HepG2 (cell line): ENCODE data around the gene NOTO. TPM values are rescaled to one million over a fixed set of nuclear protein-coding genes. Genes with fewer than 3 reads are reported as not detected.

Experiments used
- HOXA3 ChIP-seq: sonication (generic); formaldehyde crosslinking; IDR thresholded peaks from 2 replicates; pipeline ENCODE4 v1.5.0; 2020; ENCODE audit warnings: missing genetic modification reagents
- MAFG ChIP-seq: sonication (generic); formaldehyde crosslinking; IDR thresholded peaks from 2 replicates; pipeline ENCODE4 v1.5.1; 2020; ENCODE audit warnings: mild to moderate bottlenecking, missing genetic modification reagents
- PAXIP1 ChIP-seq: sonication (generic); formaldehyde crosslinking; conservative IDR thresholded peaks from 2 replicates; pipeline ENCODE4 v1.4.0; 2020; ENCODE audit warnings: mild to moderate bottlenecking, missing genetic modification reagents, moderate library complexity
- RFXANK ChIP-seq: IDR thresholded peaks from 2 replicates; pipeline ENCODE4 v1.6.1; 2016
- U2AF2 ChIP-seq: fragments of 200-400 bp; formaldehyde crosslinking; IDR thresholded peaks from 2 replicates; pipeline ENCODE4 v1.6.1; 2017; ENCODE audit warnings: low read depth, mild to moderate bottlenecking, low read length
- ZFP36L1 ChIP-seq: sonication (generic); formaldehyde crosslinking; IDR thresholded peaks from 2 replicates; pipeline ENCODE4 v1.8.0; 2022; ENCODE audit warnings: mild to moderate bottlenecking, missing genetic modification reagents, moderate library complexity
- ZNF234 ChIP-seq: sonication (generic); formaldehyde crosslinking; conservative IDR thresholded peaks from 2 replicates; pipeline ENCODE4 v1.5.1; 2020; ENCODE audit warnings: mild to moderate bottlenecking, missing genetic modification reagents
- ZNF569 ChIP-seq: sonication (generic); formaldehyde crosslinking; IDR thresholded peaks from 2 replicates; pipeline ENCODE4 v1.5.0; 2020; ENCODE audit warnings: mild to moderate bottlenecking, missing genetic modification reagents, moderate library complexity, borderline replicate concordance
- ZNF616 ChIP-seq: sonication (generic); formaldehyde crosslinking; IDR thresholded peaks from 2 replicates; pipeline ENCODE4 v1.5.0; 2020; ENCODE audit warnings: low read depth, mild to moderate bottlenecking, missing genetic modification reagents
- ZNF766 ChIP-seq: sonication (generic); formaldehyde crosslinking; IDR thresholded peaks from 2 replicates; pipeline ENCODE4 v1.5.0; 2020; ENCODE audit warnings: missing genetic modification reagents, borderline replicate concordance
- ZNF772 ChIP-seq: sonication (generic); formaldehyde crosslinking; IDR thresholded peaks from 2 replicates; pipeline ENCODE4 v1.5.0; 2020; ENCODE audit warnings: mild to moderate bottlenecking, missing genetic modification reagents
- ZNF800 ChIP-seq: sonication (generic); formaldehyde crosslinking; IDR thresholded peaks from 2 replicates; pipeline ENCODE4 v1.4.0; 2020; ENCODE audit warnings: missing genetic modification reagents
- polyA plus RNA-seq, 8 experiments: library from polyadenylated mRNA; depleted of rRNA in 3 of 8; stranded (reverse) in 7 of 8; unstranded in 1 of 8; fragments of >200 nt; fragmentation: Illumina TruSeq in 4 of 8; extraction: Trizol in 4 of 8; gene quantifications; 2 replicates each; pipeline versions ENCODE4 v1.2.1 to v1.2.3, GENCODE V29; 2011 to 2016; ENCODE audit warnings: low read depth in 4 of 8, missing spikeins in 1 of 8, mixed read lengths in 1 of 8; ENCODE audit not compliant: insufficient read depth in 1 of 8
- total RNA-seq, 5 experiments: library from RNA; depleted of rRNA; stranded (reverse); fragments of >200 nt; fragmentation: Illumina TruSeq; extraction: Trizol; gene quantifications; 2 replicates each; pipeline ENCODE4 v1.2.3, GENCODE V29; 2016; ENCODE audit warnings: low read depth in 1 of 5
- TF ChIP-seq, protein P1 (sequence below): sonication (generic); formaldehyde crosslinking; conservative IDR thresholded peaks from 2 replicates; pipeline ENCODE4 v1.4.0; 2020; ENCODE audit warnings: missing genetic modification reagents
- TF ChIP-seq, protein P2 (sequence below): IDR thresholded peaks from 2 replicates; pipeline ENCODE4 v1.6.1; 2012; ENCODE audit warnings: low read depth, low read length, improper control_type of control experiment
- TF ChIP-seq, protein P3 (sequence below): sonication (generic); formaldehyde crosslinking; conservative IDR thresholded peaks from 2 replicates; pipeline ENCODE4 v1.8.0; 2022; ENCODE audit warnings: missing genetic modification reagents

NOTO gene
- total and polyA plus RNA-seq, 2 of the 13 experiments (the other 11 are each of a cell fraction or from before 2014, with no cell fraction given) = not detected

DNA sequence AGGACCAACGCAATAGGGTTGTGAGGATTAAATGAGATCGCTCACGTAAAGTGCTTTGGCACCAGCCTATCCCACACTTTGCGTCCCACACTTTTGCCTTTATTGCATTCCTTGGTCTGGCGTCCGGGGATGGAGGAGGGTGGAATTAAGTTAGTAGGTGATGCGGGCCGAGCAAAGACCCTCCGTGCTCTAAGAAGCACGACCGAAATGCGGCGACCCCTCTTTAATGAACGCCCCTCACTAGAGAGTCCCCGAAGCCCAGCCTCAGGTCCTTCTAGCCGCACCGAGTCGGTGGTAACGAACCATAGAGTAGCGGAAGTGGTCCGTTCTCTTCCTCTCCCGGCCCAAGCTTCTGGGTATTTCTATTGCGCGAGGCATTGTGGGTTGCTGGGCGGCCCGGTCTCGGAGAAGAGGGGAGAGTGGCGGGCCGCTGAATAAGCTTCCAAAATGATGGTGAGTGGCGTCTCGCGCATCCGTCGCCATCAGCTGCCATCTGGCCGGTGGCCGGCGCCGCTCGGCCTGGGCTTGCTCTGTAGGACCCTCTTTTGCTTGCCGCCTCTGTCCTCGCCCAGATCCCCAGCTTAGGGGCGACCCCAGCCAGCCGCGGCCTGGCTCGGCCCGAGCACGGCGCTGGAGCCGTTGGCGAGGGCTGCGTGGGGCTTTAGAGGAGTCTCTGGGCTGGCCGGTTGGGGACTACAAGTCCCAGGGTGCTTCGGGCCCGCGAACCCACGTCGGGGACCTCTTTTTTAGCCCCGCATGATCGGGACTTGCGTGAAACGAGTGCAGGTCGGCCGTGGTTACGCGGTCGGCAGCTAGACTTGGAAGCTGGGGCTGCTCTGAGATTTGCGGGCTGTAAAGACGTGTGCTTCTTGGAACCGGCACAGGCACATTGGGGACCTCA lies 31.8 kb downstream of the NOTO start, which contains the start of gene CCT7 (continued):
- TF ChIP-seq ZNF616 (no peak), ZNF234 (CRISPR knock-in tag) (no peak), ZNF569 (no peak), ZNF766 (CRISPR knock-in tag) (peak; percentile 97), MAFG (CRISPR knock-in tag) (no peak), RFXANK (CRISPR knock-in tag) (no peak), ZNF772 (CRISPR knock-in tag) (peak; percentile 60; the same call in 1 of the 2 replicates), ZFP36L1 (CRISPR knock-in tag) (peak; percentile 56), U2AF2 (no peak), PAXIP1 (peak; percentile 57), ZNF800 (CRISPR knock-in tag) (no peak; the same call in 1 of the 2 replicates), HOXA3 (CRISPR knock-in tag) (peak; percentile 90)
- TF ChIP-seq, protein P1, sequence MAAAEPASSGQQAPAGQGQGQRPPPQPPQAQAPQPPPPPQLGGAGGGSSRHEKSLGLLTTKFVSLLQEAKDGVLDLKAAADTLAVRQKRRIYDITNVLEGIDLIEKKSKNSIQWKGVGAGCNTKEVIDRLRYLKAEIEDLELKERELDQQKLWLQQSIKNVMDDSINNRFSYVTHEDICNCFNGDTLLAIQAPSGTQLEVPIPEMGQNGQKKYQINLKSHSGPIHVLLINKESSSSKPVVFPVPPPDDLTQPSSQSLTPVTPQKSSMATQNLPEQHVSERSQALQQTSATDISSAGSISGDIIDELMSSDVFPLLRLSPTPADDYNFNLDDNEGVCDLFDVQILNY (CRISPR knock-in tag) = no peak; the same call in 1 of the 2 replicates
- TF ChIP-seq, protein P2, sequence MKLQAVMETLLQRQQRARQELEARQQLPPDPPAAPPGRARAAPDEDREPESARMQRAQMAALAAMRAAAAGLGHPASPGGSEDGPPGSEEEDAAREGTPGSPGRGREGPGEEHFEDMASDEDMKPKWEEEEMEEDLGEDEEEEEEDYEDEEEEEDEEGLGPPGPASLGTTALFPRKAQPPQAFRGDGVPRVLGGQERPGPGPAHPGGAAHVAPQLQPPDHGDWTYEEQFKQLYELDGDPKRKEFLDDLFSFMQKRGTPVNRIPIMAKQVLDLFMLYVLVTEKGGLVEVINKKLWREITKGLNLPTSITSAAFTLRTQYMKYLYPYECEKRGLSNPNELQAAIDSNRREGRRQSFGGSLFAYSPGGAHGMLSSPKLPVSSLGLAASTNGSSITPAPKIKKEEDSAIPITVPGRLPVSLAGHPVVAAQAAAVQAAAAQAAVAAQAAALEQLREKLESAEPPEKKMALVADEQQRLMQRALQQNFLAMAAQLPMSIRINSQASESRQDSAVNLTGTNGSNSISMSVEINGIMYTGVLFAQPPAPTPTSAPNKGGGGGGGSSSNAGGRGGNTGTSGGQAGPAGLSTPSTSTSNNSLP = no peak
- TF ChIP-seq, protein P3, sequence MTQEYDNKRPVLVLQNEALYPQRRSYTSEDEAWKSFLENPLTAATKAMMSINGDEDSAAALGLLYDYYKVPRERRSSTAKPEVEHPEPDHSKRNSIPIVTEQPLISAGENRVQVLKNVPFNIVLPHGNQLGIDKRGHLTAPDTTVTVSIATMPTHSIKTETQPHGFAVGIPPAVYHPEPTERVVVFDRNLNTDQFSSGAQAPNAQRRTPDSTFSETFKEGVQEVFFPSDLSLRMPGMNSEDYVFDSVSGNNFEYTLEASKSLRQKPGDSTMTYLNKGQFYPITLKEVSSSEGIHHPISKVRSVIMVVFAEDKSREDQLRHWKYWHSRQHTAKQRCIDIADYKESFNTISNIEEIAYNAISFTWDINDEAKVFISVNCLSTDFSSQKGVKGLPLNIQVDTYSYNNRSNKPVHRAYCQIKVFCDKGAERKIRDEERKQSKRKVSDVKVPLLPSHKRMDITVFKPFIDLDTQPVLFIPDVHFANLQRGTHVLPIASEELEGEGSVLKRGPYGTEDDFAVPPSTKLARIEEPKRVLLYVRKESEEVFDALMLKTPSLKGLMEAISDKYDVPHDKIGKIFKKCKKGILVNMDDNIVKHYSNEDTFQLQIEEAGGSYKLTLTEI (CRISPR knock-in tag) = no peak
